Astrocyte of the spinal cord (primary cell): ENCODE measurements around the gene ERC1.

ENCODE experiments used
- DNase-seq: peaks from one replicate; pipeline ENCODE4 v3.0.0; 2011; ENCODE audit warnings: low read depth, low spot score
- H3K4me3 ChIP-seq: 2 replicates; pipeline ENCODE4 v1.5.1; 2011; ENCODE audit warnings: low read depth, mild to moderate bottlenecking, low read length, moderate library complexity
- in situ Hi-C: cut with HindIII; loops from 2 replicates; pipeline ENCODE4 v1.10.0; 2017; ENCODE audit warnings: low sequenced_read_pairs
- TF ChIP-seq, protein P1 (sequence below): IDR thresholded peaks from 2 replicates; pipeline ENCODE4 v1.5.1; 2012; ENCODE audit warnings: low read depth, mild to moderate bottlenecking, low read length, inconsistent platforms

The ERC1 gene

DNA sequence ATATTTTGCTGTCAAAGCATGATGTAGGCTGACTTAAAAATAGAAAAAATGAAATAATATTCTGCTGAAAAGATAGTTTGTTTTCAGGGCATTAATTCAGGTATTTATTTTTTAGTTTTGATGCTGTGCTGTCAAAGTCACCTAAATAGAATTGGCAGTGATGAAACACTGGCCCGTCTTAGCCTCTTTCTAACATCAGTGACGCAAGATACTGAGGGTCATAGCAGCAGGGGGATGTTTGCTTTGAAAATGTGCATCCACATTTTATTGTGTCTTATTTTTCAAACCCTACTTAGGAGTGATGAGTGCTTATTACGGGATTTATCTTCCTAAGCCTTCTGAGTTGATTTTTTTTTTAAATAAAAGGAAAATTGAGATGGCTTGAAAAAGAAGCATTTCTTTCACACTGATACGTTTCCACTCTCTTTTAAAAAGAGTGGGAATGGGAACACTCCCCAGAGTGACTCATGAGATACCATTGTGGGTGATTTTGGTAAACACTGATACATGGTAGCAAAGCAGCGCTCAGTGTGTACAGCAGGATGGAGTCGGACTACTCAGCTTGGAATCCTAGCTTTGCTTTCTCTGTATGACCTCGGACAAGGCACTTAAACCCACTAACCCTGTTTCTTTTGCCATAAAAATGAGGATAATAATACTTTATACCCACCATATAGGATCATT is 290.8 kb downstream of the ERC1 start:
- TF ChIP-seq, protein P1, sequence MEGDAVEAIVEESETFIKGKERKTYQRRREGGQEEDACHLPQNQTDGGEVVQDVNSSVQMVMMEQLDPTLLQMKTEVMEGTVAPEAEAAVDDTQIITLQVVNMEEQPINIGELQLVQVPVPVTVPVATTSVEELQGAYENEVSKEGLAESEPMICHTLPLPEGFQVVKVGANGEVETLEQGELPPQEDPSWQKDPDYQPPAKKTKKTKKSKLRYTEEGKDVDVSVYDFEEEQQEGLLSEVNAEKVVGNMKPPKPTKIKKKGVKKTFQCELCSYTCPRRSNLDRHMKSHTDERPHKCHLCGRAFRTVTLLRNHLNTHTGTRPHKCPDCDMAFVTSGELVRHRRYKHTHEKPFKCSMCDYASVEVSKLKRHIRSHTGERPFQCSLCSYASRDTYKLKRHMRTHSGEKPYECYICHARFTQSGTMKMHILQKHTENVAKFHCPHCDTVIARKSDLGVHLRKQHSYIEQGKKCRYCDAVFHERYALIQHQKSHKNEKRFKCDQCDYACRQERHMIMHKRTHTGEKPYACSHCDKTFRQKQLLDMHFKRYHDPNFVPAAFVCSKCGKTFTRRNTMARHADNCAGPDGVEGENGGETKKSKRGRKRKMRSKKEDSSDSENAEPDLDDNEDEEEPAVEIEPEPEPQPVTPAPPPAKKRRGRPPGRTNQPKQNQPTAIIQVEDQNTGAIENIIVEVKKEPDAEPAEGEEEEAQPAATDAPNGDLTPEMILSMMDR = no peak
- peak; percentile 76 for DNase-seq
- in situ Hi-C loops = no loop called here
- no peak overlapping the region for H3K4me3 ChIP-seq

DNA sequence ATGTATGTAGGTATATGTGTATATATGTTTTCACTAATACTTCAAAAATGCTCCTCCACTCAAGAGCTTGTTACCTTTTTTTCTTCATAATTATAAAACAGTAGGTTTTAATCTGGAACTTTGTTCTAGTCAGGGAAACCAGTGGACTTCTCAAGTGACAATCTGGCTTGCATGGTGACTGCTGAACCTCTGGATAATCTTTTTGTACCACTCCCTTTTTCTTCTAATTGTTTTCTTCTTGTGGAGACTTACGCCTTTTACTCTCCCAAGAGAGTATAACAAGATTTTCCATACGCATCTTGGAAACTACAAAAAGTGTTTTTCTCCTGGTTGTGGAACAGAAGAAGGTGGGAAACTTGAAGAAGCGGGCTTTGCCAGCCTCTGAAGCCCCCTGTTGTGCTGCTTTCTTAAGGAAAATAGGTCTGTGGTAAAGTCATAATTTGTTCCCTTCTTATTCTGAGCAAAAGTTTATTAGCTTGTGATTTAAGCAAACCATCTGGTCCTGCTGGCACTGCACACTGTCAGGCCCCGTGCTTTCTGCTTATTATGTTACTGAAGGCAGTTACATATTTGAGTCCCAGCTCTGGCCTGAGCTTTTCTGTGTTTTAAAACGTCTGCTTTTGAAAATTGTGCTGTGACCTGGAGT is 291.8 kb downstream of the ERC1 start:
- H3K4me3 ChIP-seq = no peak overlapping the region
- TF ChIP-seq, protein P1 = no peak
- peak; percentile 23 for DNase-seq
- in situ Hi-C loops = no loop called here

DNA sequence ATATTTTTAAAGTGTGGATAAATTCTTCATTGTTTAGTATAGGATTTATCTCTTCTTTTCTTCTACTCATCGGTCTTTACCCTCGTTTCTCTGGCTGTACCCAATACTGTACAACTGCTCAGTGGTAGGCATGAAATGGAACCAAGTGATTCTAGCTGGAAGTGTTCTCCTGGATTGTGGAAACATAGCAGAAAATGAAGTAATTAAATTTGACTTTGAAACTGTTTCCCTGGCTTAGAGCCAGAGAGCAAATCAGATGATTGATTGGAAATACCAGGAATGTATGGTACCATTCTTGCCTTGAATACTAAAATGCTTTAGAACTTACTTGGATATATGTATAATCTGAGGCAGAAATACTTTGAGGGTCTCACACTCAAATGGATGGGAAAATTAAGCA is 292.3 kb downstream of the ERC1 start:
- TF ChIP-seq, protein P1 = no peak
- in situ Hi-C loops = no loop called here
- no peak for DNase-seq
- no peak overlapping the region for H3K4me3 ChIP-seq

DNA sequence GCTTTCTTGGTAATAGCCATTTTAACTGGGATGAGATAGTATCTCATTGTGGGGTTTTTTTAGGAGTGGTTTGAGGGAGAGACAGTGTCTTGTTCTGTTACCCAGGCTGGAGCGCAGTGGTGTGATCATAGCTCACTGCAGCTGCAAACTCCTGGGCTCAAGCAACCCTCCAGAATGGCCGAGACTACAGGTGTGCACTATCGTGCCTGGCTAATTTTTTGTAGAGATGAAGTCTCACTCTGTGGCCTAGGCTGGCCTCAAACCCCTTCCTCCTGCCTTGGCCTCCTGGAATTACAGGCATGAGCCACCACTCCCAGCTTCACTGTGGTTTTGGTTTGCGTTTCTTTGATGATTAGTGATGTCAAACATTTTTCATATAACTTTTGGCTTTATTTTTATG is 293.6 kb downstream of the ERC1 start:
- in situ Hi-C loops = no loop called here
- TF ChIP-seq, protein P1 = no peak
- H3K4me3 ChIP-seq = no peak overlapping the region
- DNase-seq = no peak

DNA sequence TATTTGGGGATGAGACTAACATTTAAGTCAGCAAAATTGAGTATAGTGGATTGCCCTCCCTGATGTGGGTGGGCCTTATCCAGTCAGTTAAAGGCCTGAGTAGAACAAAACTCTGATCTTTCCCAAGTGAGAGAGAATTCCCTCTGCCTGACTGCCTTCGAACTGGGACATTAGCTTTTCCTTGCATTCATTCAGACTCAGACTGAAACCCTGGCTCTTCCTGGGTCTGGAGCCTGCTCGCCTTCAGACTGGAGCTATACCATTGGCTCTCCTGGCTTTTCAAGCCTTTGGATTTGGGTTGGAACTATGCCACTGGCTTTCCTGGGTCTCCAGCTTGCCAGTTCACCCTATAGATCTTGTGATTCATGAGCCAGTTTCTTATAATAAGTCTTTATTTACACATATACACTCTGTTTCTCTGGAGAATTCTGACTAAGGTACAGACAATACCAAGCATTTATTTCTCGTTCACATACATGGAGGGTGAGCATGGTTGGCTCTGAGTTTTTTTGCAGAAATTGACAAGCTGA is 296.5 kb downstream of the ERC1 start:
- no peak for DNase-seq
- H3K4me3 ChIP-seq = no peak overlapping the region
- in situ Hi-C loops = no loop called here
- TF ChIP-seq, protein P1 = no peak

DNA sequence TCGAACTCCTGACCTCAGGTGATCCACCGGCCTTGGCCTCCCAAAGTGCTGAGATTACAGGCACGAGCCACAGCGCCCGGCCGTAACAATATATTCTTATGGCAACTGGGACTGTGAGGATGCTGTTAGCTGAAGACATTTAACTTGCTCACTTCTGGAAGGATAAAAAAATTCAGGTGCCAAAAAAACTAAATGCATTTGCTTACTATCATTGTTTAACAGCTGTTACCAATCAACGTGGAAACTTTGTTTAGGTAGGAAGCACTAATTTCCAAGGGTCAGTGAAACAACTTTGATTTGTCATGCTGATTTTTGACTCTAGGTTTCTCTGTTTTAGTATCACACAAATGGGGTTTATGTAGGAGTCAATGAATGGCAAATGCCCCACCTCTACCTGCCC is 297.3 kb downstream of the ERC1 start:
- TF ChIP-seq, protein P1 = no peak
- no peak for DNase-seq
- in situ Hi-C loops = no loop called here
- H3K4me3 ChIP-seq = no peak overlapping the region
